BE2C (cell line): ENCODE data around the gene EIF2S1.

Source experiments
- DNase-seq: peaks from one replicate; pipeline ENCODE4 v3.0.0-alpha.2; 2020
- H3K27me3 ChIP-seq: fragments of 250-450 bp; sonication (Bioruptor Pico); 2 replicates; pipeline ENCODE4 v1.5.1; 2020; ENCODE audit warnings: mild to moderate bottlenecking
- H3K36me3 ChIP-seq: fragments of 250-450 bp; sonication (Bioruptor Pico); 2 replicates; pipeline ENCODE4 v1.5.1; 2020; ENCODE audit warnings: mild to moderate bottlenecking
- H3K4me1 ChIP-seq: fragments of 250-450 bp; sonication (Bioruptor Pico); 2 replicates; pipeline ENCODE4 v1.5.1; 2020
- H3K4me3 ChIP-seq: 2 replicates; pipeline ENCODE4 v1.5.1; 2011; ENCODE audit warnings: low read depth, low read length
- H3K9me3 ChIP-seq: fragments of 250-450 bp; sonication (Bioruptor Pico); 2 replicates; pipeline ENCODE4 v1.5.1; 2020
- CTCF ChIP-seq: IDR thresholded peaks from 2 replicates; pipeline ENCODE4 v1.5.1; 2012; ENCODE audit warnings: mild to moderate bottlenecking, low read depth, low read length

Gene EIF2S1

GRCh38 chr14:67416810-67417209 lies 56.7 kb downstream of the EIF2S1 start:
- H3K9me3 ChIP-seq: no peaks in the 10 kb centered on the region
- H3K27me3 ChIP-seq: peaks cover 6% of the 10 kb centered on the region
- no peak for DNase-seq
- no peak for TF ChIP-seq CTCF
- no peaks in the 10 kb centered on the region for H3K4me1 ChIP-seq
- no peak overlapping the region for H3K4me3 ChIP-seq
- H3K36me3 ChIP-seq: no peaks in the 10 kb centered on the region

GRCh38 chr14:67417633-67418032 lies 57.5 kb downstream of the EIF2S1 start:
- Histone ChIP-seq H3K4me3 (no peak overlapping the region), H3K4me1 (no peaks in the 10 kb centered on the region), H3K9me3 (no peaks in the 10 kb centered on the region), H3K27me3 (no peaks in the 10 kb centered on the region), H3K36me3 (no peaks in the 10 kb centered on the region)
- TF ChIP-seq CTCF: no peak
- DNase-seq: no peak

- no peak for DNase-seq
- no peak for TF ChIP-seq CTCF
Observed at GRCh38 chr14:67418401-67419191, 58.5 kb downstream of the EIF2S1 start.

GRCh38 chr14:67420102-67420739 lies 60.1 kb downstream of the EIF2S1 start:
- DNase-seq: peak; percentile 48
- no peaks in the 10 kb centered on the region for H3K4me1 ChIP-seq

More at GRCh38 chr14:67418401-67419191, 58.5 kb downstream of the EIF2S1 start:
- Histone ChIP-seq H3K36me3 (no peaks in the 10 kb centered on the region), H3K4me3 (no peak overlapping the region), H3K4me1 (no peaks in the 10 kb centered on the region), H3K9me3 (no peaks in the 10 kb centered on the region), H3K27me3 (0 out of 2 replicates have a peak, but pooled peaks cover 1% of the 10 kb centered on the region)

GRCh38 chr14:67421356-67422224 lies 61.5 kb downstream of the EIF2S1 start:
- Histone ChIP-seq H3K4me3 (no peak overlapping the region), H3K27me3 (0 out of 2 replicates have a peak, but pooled peaks cover 3% of the 10 kb centered on the region), H3K9me3 (no peaks in the 10 kb centered on the region), H3K36me3 (no peaks in the 10 kb centered on the region), H3K4me1 (no peaks in the 10 kb centered on the region)
- DNase-seq: no peak
- no peak for TF ChIP-seq CTCF

More at GRCh38 chr14:67420102-67420739, 60.1 kb downstream of the EIF2S1 start:
- Histone ChIP-seq H3K4me3 (no peak overlapping the region), H3K27me3 (0 out of 2 replicates have a peak, but pooled peaks cover 3% of the 10 kb centered on the region), H3K36me3 (no peaks in the 10 kb centered on the region), H3K9me3 (no peaks in the 10 kb centered on the region)
- peak; percentile 58 for TF ChIP-seq CTCF
